ENCODE measurements around the gene LAMB4. TPM values are rescaled to one million over a fixed set of nuclear protein-coding genes. Genes with fewer than 3 reads are reported as not detected.

LAMB4 gene
- total and polyA plus RNA-seq, 2 experiments from 2014 or later = not detected

GRCh38 chr7:108091461-108091831, 38.7 kb downstream of the LAMB4 start (continued):
- TF ChIP-seq STAT1 (IDR thresholded peaks at IDR 0.05; ENCODE audit: unreplicated experiment) = no peak
- no peak for TF ChIP-seq ETS1 (IDR thresholded peaks at IDR 0.05)
- TF ChIP-seq JUNB (IDR thresholded peaks at IDR 0.05; ENCODE audit: unreplicated experiment) = no peak
- no peak for TF ChIP-seq ZNF331 (CRISPR knock-in tag; IDR thresholded peaks at IDR 0.05; ENCODE audit: low read depth)
- no peak for TF ChIP-seq POLR2AphosphoS5 (IDR thresholded peaks at IDR 0.05; ENCODE audit: low read depth)
- no peak for TF ChIP-seq EZH2phosphoT487 (IDR thresholded peaks at IDR 0.05; ENCODE audit: unreplicated experiment)
- no peak for TF ChIP-seq NANOG (IDR thresholded peaks at IDR 0.05; ENCODE audit: borderline replicate concordance)

GRCh38 chr7:108090791-108091460, 39.2 kb downstream of the LAMB4 start:
- Histone ChIP-seq H3K27ac (ENCODE audit: low read depth) (no peak overlapping the region), H3K4me1 (ENCODE audit: insufficient read depth) (no peaks in the 10 kb centered on the region), H3K4me3 (no peak overlapping the region), H3K4me2 (no peak overlapping the region), H3K79me2 (replicated peaks; ENCODE audit: insufficient read depth) (no peaks in the 10 kb centered on the region), H2AFZ (no peak overlapping the region), H3F3A (replicated peaks; ENCODE audit: low read depth) (no peaks in the 10 kb centered on the region), H4K20me1 (replicated peaks; ENCODE audit: insufficient read depth) (no peaks in the 10 kb centered on the region), H3K9me2 (ENCODE audit: insufficient read depth) (no peaks in the 10 kb centered on the region), H3K27me3 (ENCODE audit: insufficient read depth) (no peaks in the 10 kb centered on the region), H3K36me3 (ENCODE audit: insufficient read depth) (no peaks in the 10 kb centered on the region)
- no peak for DNase-seq (ENCODE audit: low spot score)
- no peaks in the 10 kb centered on the region for H3K36me3 Mint-ChIP-seq (ENCODE audit: low read depth)
- H3K27ac Mint-ChIP-seq = no peak overlapping the region
- H3K9me3 Mint-ChIP-seq = no peaks in the 10 kb centered on the region
- H3K4me3 Mint-ChIP-seq = no peak overlapping the region
- no peak for TF ChIP-seq ZNF462 (CRISPR knock-in tag; IDR thresholded peaks at IDR 0.05)
- no peak for TF ChIP-seq ZNF114 (CRISPR knock-in tag; IDR thresholded peaks at IDR 0.05)
- no peak for TF ChIP-seq JUNB (IDR thresholded peaks at IDR 0.05; ENCODE audit: unreplicated experiment)
- TF ChIP-seq EZH2phosphoT487 (IDR thresholded peaks at IDR 0.05; ENCODE audit: unreplicated experiment) = no peak
- ATAC-seq = no peak
- no peaks in the 10 kb centered on the region for H3K27me3 Mint-ChIP-seq (ENCODE audit: insufficient read depth, low read depth, poor library complexity)
- H3K4me1 Mint-ChIP-seq = peaks cover 3% of the 10 kb centered on the region; the same call in 2 of the 3 replicates

Measured in GM23338 (cell line).